Stimulated activated CD8-positive, alpha-beta memory T cell treated with anti-CD3 and anti-CD28 coated beads, Interleukin-7, amount 100 ng/mL, for 24 hours (primary cell): Measurements from ENCODE around the gene CCSER1.

Experiments
- DNase-seq: peaks from one replicate; pipeline ENCODE4 v3.0.0-alpha.2; 2020; ENCODE audit warnings: low read depth

CCSER1 gene

DNA sequence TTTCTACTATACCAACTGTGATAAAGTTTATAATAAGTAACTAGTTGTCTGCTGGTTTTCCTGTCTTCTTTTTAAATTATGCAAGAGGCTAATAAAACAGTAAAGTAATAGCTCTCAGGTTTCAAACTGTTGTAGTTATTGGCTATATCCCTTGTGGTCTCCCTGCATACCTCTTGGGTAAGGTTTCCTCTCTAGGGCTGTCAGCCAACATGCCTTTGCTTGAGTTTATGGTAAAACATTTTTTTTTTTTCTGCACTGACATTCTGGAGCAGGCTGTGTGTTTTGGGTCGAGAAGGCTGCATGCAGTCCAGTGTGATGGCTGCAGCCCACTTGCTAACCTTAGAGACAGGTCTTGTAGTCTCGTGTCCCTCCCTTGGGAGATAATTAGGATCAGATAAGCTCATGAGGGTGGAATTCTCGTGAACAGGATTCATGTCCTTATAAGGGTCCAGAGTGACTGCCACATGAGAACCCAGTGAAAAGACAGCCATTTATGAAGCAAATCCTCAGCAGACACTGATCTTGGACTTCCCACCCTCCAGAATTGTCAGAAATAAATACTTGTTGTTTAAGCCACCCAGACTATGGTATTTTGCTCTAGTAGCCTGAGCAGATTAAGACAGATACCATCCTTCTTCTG is 831.2 kb downstream of the CCSER1 start:
- DNase-seq = no peak

DNA sequence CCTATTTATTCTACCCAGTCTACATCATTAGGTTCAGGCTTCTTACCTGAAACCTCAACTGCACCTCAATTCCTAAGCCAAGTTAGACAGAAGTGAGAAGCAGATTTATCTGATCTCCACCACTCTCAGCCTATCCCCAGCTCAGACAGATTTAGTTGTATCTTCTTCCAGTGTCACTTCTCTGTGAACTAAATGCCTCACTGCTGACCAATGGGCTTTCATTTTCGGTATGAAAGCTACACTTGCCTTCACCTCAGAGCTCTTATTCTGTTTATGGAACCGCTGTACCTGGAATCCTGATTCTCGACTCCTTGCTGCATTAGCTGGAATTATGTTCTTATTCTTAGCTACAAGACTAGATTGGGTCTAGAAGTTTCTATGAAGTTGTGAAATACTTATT is 833.2 kb downstream of the CCSER1 start:
- DNase-seq = no peak

DNA sequence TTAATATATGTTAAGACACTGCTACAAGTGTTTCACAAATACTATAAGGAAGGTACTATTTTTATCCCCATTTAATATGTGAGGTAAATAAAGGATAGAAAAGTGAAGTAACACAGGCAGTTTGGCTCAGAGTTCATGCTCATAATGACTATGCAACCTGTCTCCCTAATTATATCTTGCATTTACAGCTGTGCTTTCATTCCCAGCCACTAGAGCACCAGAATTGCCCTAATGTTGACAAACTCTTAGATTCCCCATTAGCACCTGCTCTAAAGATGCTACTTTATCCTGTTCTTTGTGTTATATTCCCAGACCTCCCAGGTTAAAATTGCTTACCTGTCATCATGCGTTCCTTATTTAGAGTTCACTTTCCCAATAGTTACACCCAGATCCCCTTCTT is 833.6 kb downstream of the CCSER1 start:
- DNase-seq = no peak

DNA sequence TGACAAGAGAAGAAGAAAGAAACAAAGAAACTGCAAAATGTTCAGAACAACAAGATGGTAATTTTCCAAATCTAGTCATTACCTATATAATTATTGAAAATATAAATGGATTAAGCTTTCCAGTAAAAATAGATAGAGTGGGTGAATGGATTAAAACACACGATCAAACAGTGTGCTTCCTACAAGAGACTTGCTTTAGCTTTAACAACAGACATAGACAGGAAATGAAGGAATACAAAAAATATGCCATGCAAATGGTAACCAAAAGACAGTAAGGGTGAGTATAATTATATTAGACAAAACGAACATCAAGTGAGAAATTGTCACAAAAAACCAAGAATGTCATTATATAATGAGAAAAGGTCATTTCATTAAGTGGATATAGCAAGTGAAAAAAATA is 842.8 kb downstream of the CCSER1 start:
- no peak for DNase-seq

DNA sequence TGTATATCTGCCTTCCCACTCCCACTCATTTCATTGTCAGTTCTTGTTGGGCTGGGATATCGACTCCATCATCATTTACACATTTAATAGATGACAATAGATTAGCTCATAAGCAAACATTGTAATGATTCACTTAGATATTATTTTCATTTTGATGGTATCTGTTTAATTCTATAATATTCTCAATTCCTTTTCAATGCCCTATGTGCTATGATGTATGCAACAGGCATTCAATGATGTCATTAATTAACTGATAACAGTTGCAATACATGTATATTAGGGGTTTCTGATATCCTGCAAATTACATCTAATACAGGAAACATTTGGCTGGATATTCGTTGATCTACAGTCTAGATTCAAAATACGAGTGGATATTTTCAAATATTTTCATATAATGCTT is 850.5 kb downstream of the CCSER1 start:
- DNase-seq = no peak

DNA sequence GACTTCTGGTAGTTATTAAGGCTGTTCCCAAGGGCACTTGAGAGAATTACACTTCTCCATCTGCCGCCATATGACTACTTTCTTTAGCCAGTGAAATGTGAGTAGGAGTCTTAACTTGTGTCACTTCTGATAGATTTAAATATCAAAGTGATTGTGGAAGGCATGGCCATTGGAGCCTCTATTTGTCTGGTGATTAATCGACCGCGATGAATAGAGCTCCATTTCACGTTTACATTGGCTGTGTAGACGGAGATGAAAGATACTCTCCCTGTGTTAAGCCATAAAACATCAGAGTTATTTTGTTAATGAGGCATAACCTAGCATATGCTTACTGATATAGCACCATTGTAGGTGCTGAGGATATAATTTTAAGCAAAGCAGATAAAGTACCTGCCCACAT is 852.4 kb downstream of the CCSER1 start:
- no peak for DNase-seq

DNA sequence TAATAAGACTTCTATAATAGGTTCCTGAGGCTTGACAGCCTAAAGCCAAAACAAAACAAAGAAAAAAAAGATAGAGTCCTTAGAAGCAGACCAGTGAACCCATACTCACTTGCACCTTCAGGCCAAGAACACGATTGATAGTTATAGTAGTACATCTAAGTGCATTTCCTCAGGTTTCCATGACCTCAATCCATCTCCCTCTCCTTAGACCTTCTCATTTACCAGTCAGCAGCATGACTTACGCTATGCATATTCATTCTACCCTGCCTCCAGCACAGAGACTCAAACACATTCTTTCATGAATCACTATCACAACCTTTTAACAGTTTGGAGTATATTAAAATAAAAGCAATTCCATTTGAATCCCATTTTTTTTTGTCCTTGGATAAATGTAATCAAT is 855.6 kb downstream of the CCSER1 start:
- DNase-seq = no peak

DNA sequence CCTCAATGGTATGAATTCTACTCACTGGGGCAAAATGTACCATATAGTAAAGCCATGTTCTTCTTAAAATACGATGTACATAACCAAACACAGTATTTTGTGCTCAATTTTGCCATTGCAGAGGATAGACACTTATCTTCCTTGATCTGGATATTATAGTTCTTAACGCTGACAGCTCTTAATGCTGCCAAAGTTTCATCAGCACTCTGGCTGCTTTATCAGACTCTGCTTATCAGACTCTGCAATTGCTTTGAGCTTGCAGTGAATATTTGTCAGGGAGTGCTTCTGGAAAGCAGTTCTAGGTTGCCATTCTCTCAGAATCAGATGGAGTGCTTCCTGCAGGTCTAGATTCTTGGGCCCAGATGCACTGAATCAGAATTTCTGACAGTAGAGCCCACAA is 863.1 kb downstream of the CCSER1 start:
- no peak for DNase-seq

DNA sequence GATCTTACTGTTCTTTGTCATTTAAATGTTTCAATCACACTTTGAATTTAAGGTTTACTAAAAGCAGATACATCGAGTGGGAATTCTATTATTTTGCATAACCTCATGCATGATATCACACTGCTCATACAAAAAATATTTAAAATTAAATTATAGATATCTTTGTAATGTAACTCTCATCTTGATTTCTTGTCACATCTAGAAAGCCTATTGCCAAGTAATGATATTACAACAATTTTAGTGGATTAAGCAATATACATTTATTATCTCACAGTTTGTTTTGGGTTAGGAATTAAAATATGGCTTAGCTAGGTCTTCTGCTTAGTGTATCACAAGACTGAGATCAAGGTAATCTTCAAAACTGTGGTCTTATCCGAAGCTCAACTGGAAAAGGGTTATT is 865.0 kb downstream of the CCSER1 start:
- DNase-seq = no peak

DNA sequence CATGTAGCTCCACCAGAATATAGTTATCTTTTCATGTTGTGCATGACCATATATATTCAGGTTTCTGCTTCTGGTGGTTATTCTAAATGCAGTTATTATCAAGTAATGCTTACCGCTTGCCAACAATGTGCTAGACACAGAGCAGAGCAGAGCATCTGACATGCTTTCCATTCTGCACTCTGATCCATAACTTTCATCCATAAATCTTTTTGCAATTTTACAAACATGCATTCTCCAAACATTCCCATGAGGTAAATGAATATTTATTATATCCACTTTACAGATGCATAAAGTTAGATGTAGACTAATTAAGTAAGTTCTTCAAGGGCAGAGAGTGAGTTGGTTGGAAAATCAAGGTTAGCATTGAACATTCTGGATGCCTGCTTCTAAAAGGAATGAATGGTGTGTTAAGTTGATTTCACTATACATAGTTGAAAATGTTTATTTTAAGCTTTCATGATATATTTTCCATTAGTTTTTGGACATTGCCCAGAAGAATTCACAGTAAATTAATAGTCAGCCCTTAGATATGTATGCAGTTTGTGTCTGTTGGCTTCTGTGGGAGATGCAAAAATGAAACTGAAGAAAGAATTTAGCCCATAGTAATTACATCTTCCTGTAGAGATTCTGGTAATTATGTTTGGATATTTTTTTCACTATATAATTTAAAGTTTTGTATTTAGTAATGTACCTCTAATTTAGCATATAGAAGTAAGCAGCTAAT is 867.8 kb downstream of the CCSER1 start:
- DNase-seq = no peak

DNA sequence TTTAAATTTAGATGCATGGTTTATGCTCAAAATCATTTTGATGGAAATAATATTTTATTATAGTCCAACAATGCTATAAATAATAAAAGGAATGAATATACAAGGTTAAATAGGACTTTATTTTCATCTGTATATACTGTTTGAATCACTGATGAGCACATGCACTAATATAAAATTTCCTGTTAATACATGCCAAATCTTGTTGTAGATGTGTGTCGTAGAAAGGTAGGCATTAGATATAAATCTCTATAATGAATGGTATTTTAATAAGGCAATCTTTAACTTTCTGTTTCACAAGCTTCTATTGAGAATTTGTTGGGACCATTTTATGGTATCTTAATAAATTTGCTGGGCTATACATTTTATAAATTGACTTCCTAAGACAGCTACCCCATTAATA is 868.8 kb downstream of the CCSER1 start:
- DNase-seq = no peak

DNA sequence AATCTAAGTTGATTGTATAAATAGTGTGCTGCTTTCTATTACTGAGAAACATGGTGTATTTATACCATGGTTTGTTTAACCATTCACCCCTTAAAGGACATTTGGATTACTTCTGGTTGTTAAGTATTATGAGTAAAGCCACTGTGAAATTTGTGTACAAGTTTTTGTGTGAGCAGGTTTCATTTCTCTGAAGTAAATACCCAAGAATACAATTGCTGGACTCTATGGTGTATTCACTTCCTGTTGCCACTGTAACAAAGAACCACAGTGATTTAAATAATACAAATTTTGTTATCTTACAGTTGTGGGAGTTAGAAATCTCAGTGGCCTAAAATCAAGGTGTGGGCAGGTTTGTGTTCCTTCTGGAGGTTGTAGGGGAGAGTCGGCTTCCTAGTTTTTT is 869.6 kb downstream of the CCSER1 start:
- DNase-seq = no peak

DNA sequence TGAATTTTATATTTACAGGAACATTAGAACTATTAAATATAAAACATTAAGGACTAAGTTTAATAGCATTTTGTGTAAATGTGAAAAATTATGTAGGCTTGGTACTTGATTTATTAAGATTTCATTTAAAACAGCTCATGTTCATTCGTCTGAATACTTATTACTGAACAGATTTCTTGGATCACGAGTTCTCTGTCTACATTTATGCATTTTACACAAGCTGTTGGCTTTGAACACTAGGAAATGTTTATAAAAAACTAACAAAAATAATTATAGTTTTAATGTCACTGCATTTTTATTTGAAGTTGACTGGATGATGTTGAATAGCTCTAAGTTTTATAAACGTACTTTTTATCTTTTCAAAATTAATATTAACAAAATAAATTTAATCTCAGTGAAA is 888.7 kb downstream of the CCSER1 start:
- DNase-seq = no peak

DNA sequence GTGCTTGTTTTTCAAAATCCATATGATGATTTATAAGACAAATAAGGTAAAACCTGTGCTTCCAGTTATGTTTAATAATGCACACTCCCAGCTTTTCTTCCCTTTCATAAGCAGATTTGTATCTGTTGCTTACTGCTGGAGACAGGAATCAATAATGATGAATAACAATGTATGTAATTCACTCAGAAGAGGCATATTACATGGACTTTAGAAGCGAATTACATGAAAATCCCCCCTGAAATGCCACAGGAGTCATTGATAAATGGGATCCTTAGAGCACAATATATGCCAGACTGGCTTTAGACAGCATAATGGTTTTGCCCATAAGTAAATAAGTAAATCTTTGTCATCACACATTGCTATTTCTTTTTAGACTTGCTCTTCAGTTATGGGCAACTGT is 892.3 kb downstream of the CCSER1 start:
- no peak for DNase-seq

DNA sequence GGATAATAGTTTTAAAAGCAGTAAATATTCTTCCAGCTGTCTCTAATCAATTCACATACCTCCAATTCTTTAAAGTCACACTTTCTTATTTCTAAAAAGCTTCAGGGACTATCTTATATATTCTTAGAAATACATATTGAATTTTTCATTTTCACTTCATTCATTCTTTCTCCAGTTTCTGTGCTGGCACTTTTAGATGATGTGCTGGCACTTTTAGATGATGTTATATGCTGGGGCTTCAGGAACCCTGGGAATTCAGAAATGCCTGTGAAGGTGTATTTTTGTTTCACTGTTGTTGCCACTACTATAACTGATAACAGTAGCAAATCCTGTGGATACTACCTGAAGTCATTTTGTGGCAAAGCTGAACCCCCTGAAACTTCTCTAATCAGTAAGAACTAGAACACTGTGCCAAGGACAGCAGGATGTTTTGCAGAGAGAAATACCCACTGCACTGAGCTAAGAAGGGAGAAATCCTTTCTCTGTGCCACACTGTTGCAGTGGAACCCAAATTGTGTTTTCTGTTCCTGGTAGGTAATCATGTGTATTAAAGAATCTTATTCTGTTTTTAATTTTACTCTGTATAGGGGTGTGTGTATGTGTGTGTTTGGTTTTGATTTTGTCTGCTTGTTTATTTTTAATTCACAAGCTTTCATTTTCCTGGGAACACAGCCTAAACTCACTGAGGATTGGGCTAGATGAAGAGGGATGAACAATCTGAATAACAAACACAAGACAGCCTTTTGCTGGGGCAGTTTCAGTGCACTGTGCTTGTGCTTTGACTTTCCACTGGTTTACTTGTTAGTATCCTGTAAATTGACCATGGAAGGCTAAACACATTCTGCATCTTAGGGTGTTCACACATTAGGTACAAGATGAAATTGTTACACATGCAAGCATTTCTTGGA is 898.3 kb downstream of the CCSER1 start:
- no peak for DNase-seq

DNA sequence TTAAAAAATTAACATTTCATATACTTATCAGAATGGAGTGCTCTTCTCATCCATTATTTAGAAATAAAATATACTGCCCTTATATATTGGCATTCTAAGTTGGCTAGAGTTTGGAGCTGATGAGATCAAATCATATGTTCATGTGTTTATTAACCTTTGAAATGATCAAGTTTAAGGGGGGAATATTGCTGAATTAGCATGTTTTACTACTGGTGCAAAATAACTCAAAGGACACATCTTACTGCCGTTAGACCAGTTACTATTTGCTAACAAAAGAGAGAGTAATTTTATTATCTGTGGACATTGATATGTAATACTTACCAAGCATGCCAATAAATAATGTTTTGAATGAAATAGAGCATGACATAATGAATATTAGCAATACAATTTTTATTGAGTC is 901.0 kb downstream of the CCSER1 start:
- no peak for DNase-seq

DNA sequence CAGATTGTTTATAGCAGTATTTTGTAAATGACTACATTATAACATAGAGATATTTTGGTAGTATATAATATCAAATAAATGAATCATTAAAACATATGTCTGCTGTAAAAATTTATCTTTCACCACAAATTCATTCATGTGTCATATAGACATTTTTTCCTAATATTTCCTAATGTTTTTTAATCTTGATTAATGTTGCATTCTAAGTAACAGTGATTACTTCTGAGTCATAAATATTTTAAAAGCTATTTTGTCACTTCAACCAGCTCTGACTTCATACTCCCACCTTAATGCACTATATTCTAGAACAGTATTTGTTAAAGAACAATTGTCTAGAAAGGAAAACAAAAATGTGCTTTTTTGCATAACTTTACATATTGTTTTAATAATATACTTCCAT is 904.6 kb downstream of the CCSER1 start:
- no peak for DNase-seq

DNA sequence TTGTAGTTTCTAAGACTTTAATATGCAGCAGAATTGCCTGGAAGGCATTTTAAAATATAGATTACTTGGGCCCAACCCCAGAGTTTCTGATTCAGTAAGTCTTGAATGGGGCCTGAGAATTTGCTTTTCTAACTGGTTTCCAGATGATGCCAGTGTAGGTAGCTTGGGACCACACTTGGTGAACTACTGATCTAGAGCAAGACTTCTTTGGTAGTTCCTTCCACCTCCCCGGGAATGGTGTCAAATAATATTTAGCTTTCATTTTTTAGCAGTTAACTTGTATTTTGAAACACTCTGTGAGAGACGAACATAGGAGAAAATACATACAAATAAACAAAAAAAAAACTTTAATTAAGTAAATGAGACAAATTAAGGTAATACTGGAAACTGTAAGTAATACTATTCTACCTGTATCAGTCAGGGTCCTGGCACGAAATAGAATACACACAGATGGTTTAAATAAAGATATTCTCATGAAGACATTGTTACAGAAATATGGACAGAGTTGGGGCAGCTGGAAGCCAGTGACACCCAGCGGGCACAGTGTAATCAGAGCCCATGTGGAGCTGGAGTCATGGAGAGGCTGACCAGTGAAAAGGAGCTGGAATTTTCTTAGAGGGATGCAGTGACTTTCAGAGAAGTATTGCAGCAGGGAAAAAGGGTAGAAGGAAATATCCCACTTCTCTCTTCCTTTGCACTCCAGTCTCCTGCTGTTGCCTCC is 905.7 kb downstream of the CCSER1 start:
- DNase-seq = no peak

DNA sequence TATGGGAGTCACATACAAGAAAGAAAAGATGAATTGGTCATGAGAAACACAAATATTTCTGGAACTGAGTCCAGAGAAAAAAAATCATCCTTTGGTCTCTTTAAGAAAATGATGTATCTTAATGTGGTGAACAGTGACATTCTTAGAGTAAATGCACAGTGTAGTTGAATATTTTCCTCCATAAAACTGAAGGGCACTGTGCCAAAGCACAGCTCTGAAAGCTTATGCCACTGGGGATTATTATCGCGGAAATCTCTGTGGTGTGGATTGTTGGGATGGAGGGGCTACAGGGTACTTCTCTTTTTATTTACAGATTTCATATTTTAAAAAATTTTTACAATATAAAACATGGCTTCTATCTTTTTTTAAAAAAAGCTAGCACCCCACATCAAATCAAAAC is 908.1 kb downstream of the CCSER1 start:
- DNase-seq = no peak

DNA sequence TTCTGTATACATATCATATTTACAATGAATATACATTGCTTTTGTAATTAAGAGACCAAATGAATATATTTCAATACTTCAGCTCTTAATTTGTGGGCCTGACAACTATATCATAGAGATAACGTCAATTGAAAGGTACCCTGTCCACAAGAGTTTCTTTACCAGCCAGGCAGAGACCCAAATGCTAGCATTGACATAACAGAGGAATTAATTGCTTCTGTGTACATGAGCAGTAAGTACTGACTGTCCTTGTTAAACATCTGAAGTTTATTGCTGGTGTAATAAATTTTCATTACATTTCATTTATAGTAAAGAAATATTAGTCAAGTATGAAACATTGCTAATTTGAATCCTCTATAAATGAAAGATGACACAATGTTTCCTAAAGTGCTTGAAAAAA is 910.8 kb downstream of the CCSER1 start:
- DNase-seq = no peak

DNA sequence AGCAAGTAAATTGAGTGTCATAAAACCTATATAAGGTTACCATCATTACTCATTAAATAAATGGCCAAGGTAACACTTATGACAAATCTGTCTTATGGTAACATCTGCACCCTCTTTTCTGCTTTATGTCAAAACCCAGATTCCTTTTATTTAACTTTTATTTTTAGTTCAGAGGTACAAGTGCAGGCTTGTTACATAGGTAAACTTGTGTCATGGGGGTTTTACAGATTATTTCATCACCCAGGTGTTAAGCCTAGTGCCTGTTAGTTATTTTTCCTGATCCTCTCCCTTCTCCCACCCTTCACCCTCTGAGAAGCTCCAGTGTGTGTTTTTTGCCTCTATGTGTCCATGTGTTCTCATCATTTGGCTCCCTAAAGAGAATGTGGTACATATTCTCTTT is 930.7 kb downstream of the CCSER1 start:
- DNase-seq = no peak

DNA sequence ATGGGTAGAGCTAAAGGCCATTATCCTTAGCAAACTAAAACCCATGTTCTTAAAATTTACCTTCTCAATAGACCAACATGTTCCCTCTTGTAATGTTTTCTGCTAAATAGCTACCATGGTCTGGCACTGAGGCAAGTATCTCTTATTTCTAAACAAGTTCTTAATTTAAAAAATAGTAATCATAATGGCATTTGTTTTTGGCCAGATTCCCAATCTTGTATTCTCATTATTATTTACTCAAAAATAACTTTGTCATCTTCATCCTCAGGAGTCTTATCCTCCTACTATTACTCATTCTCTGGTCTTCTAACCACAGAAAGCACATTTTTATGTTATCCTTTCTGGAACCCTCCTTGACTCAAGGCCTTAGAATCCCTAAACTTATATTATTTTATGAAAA is 931.2 kb downstream of the CCSER1 start:
- DNase-seq = no peak
